ENCODE data around the gene L1TD1.

DNA sequence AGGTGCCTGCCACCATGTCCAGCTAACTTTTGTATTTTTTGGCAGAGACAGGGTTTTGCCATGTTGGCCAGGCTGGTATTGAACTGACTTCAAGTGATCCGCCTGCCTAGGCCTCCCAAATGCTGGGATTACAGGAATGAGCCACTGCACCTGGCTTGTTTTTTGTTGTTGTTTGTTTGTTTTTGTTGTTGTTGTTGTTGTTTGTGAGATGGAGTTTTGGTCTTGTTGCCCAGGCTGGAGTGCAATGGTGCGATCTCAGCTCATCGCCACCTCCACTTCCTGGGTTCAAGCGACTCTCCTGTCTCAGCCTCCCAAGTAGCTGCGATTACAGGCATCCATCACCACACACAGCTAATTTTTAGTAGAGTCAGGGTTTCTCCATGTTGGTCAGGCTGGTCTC lies 7.1 kb upstream of the L1TD1 start:
- TF ChIP-seq, protein P1, sequence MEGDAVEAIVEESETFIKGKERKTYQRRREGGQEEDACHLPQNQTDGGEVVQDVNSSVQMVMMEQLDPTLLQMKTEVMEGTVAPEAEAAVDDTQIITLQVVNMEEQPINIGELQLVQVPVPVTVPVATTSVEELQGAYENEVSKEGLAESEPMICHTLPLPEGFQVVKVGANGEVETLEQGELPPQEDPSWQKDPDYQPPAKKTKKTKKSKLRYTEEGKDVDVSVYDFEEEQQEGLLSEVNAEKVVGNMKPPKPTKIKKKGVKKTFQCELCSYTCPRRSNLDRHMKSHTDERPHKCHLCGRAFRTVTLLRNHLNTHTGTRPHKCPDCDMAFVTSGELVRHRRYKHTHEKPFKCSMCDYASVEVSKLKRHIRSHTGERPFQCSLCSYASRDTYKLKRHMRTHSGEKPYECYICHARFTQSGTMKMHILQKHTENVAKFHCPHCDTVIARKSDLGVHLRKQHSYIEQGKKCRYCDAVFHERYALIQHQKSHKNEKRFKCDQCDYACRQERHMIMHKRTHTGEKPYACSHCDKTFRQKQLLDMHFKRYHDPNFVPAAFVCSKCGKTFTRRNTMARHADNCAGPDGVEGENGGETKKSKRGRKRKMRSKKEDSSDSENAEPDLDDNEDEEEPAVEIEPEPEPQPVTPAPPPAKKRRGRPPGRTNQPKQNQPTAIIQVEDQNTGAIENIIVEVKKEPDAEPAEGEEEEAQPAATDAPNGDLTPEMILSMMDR (conservative IDR thresholded peaks at IDR 0.05 in 1 of 2, IDR thresholded peaks at IDR 0.05 in 1 of 2; ENCODE audit: low read depth in 1 of 2, low read length in 2 of 2): no peak
- TF ChIP-seq EZH2 (IDR thresholded peaks at IDR 0.05; ENCODE audit: low read length, missing control alignments): no peak

Data from fibroblast of lung (primary cell).